Caco-2 (cell line): Measurements from ENCODE around the gene OR6Q1. TPM values are rescaled to one million over a fixed set of nuclear protein-coding genes. Genes with fewer than 3 reads are reported as not detected.

Experiments used
- BruUV-seq: library from RNA; stranded (reverse); fragments of 400-500 nt; replicated peaks from 2 replicates; lab custom pipeline; 2021; lab: Mats Ljungman, UMichigan
- CTCF ChIA-PET: fragments of 300-600 bp; sonication (Branson Sonifier 250); formaldehyde crosslinking; loops from one replicate; lab custom pipeline; 2022; ENCODE audit warnings: antibody characterized with exemption; lab: Charles Lee
- POLR2A ChIA-PET: fragments of 300-600 bp; sonication (Branson Sonifier 250); formaldehyde crosslinking; loops from one replicate; lab custom pipeline; 2022; ENCODE audit warnings: antibody characterized with exemption; lab: Charles Lee
- DNase-seq, 2 experiments: peaks; one replicate each; pipeline versions ENCODE4 v3.0.0 to v3.0.0-alpha.2; 2020 to 2022
- H3K27me3 ChIP-seq: replicated peaks from 2 replicates; pipeline ENCODE4 v1.6.0; 2011; ENCODE audit warnings: low read length; ENCODE audit not compliant: control insufficient read depth, insufficient read depth
- H3K36me3 ChIP-seq: 2 replicates; pipeline ENCODE4 v1.5.1; 2011; ENCODE audit warnings: low read length; ENCODE audit not compliant: control insufficient read depth, insufficient read depth
- H3K4me1 ChIP-seq: fragments of 250-450 bp; sonication (Bioruptor Pico); 2 replicates; pipeline ENCODE4 v1.5.1; 2020; ENCODE audit warnings: mild to moderate bottlenecking
- H3K4me3 ChIP-seq: 2 replicates; pipeline ENCODE4 v1.5.1; 2011; ENCODE audit warnings: low read depth, mild to moderate bottlenecking, control low read depth, low read length
- H3K9me3 ChIP-seq: fragments of 250-450 bp; sonication (Bioruptor Pico); 2 replicates; pipeline ENCODE4 v1.5.1; 2020; ENCODE audit warnings: mild to moderate bottlenecking, moderate library complexity
- H3K27ac Mint-ChIP-seq: one replicate; pipeline ENCODE4 v1.8.0; 2022; ENCODE audit warnings: mixed read lengths; ENCODE audit not compliant: unreplicated experiment
- H3K27me3 Mint-ChIP-seq: one replicate; pipeline ENCODE4 v1.8.0; 2022; ENCODE audit warnings: mixed read lengths; ENCODE audit not compliant: insufficient read depth, unreplicated experiment
- H3K36me3 Mint-ChIP-seq: one replicate; pipeline ENCODE4 v1.8.0; 2022; ENCODE audit warnings: mild to moderate bottlenecking, mixed read lengths; ENCODE audit not compliant: insufficient read depth, unreplicated experiment
- H3K4me1 Mint-ChIP-seq: one replicate; pipeline ENCODE4 v1.8.0; 2022; ENCODE audit warnings: low read depth, mixed read lengths; ENCODE audit not compliant: unreplicated experiment
- H3K4me3 Mint-ChIP-seq: one replicate; pipeline ENCODE4 v1.8.0; 2022; ENCODE audit warnings: mild to moderate bottlenecking, moderate library complexity, mixed read lengths; ENCODE audit not compliant: unreplicated experiment
- H3K9me3 Mint-ChIP-seq: one replicate; pipeline ENCODE4 v1.8.0; 2022; ENCODE audit warnings: mixed read lengths; ENCODE audit not compliant: unreplicated experiment
- CTCF ChIP-seq, 2 experiments: fragments of 200-600 bp in 1 of 2; IDR thresholded peaks; 1 replicate in 1 of 2; 2 replicates in 1 of 2; pipeline versions ENCODE4 v1.5.1 to v1.8.0; 2011 to 2022; ENCODE audit warnings: antibody characterized with exemption in 1 of 2, control low read depth in 1 of 2, inconsistent platforms in 1 of 2, low read depth in 1 of 2, low read length in 1 of 2, mild to moderate bottlenecking in 1 of 2, moderate library complexity in 1 of 2; ENCODE audit not compliant: insufficient read depth in 1 of 2, severe bottlenecking in 1 of 2, unreplicated experiment in 1 of 2
- intact Hi-C: fragments of 100-400 bp; cut with micrococcal nuclease; formaldehyde crosslinking; loops from one replicate; pipeline ENCODE4 v1.10.0; 2022; ENCODE audit not compliant: unreplicated experiment
- total RNA-seq: library from RNA; stranded (reverse); gene quantifications from 2 replicates; pipeline ENCODE4 v1.2.3, GENCODE V29; 2022

Gene OR6Q1
- total RNA-seq, 1 experiment from 2014 or later, result not detected

DNA sequence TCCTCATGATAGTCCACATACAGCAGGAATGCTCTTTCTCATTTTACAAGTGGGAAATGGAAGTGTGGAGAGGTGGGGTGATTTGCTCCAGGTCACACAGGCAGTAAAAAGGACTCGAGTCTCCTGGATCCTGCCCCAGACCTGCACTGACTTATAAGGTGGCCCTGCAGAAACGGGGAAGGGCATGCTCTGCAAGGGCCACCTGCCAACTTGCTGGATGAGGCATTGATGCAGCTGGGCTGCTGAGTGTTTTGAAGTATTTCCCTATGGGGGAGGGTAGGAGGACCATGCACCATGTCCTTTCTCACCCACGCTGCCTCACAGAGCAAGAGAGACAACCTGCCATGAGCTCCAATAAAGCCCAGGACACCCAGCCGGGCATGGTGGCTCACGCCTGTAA lies 36.9 kb downstream of the OR6Q1 start:
- no peak overlapping the region for H3K27ac Mint-ChIP-seq
- H3K4me3 ChIP-seq, result no peak overlapping the region
- H3K4me3 Mint-ChIP-seq, result no peak overlapping the region
- BruUV-seq, result no TSS peak
- TF ChIP-seq CTCF (IDR thresholded peaks at IDR 0.05; ENCODE audit: insufficient read depth in 1 of 2, low read depth in 1 of 2, low read length in 1 of 2, severe bottlenecking in 1 of 2, unreplicated experiment in 1 of 2), result no peak
- H3K36me3 ChIP-seq, result no peaks in the 10 kb centered on the region
- H3K4me1 Mint-ChIP-seq, result no peaks in the 10 kb centered on the region
- no peaks in the 10 kb centered on the region for H3K9me3 Mint-ChIP-seq
- no peaks in the 10 kb centered on the region for H3K9me3 ChIP-seq
- H3K27me3 ChIP-seq, result no peaks in the 10 kb centered on the region
- DNase-seq, result no peak
- intact Hi-C loops, result loop anchor here (10.0 kb wide), 1 partner anchor 447 kb away; no protein-coding TSS in a partner anchor
- no peaks in the 10 kb centered on the region for H3K27me3 Mint-ChIP-seq
- no peaks in the 10 kb centered on the region for H3K36me3 Mint-ChIP-seq
- POLR2A ChIA-PET, result no interaction called here
- CTCF ChIA-PET, result no interaction called here
- H3K4me1 ChIP-seq, result no peaks in the 10 kb centered on the region

DNA sequence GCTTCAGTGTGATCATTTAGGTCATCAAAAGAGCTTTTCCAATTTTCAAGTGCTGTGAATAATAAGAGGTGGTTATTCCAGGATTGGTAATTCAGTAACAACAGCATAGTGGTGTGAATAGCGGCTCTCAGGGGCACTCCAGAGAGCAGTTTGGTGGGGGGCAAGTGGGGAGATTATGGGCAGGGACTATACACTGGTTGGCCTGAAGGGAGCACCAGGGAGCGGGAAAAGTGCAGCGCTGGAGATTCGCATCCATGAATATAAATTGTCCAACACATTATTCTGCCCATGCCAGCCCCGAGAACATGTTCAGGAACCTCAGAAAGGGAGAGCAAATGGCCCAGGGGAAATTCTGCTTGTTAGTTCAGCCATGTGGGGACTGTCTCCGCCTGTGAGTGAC lies 37.9 kb downstream of the OR6Q1 start:
- Mint-ChIP-seq H3K27me3 (no peaks in the 10 kb centered on the region), H3K27ac (no peak overlapping the region), H3K4me1 (no peaks in the 10 kb centered on the region), H3K36me3 (no peaks in the 10 kb centered on the region), H3K4me3 (no peak overlapping the region), H3K9me3 (no peaks in the 10 kb centered on the region)
- H3K4me1 ChIP-seq, result no peaks in the 10 kb centered on the region
- intact Hi-C loops, result loop anchor here (10.0 kb wide), 1 partner anchor 446 kb away; no protein-coding TSS in a partner anchor
- ChIA-PET POLR2A (no interaction called here), CTCF (no interaction called here)
- H3K4me3 ChIP-seq, result no peak overlapping the region
- H3K27me3 ChIP-seq, result no peaks in the 10 kb centered on the region
- BruUV-seq, result no TSS peak
- no peak for TF ChIP-seq CTCF (IDR thresholded peaks at IDR 0.05; ENCODE audit: insufficient read depth in 1 of 2, low read depth in 1 of 2, low read length in 1 of 2, severe bottlenecking in 1 of 2, unreplicated experiment in 1 of 2)
- H3K9me3 ChIP-seq, result no peaks in the 10 kb centered on the region
- DNase-seq, result no peak
- no peaks in the 10 kb centered on the region for H3K36me3 ChIP-seq

DNA sequence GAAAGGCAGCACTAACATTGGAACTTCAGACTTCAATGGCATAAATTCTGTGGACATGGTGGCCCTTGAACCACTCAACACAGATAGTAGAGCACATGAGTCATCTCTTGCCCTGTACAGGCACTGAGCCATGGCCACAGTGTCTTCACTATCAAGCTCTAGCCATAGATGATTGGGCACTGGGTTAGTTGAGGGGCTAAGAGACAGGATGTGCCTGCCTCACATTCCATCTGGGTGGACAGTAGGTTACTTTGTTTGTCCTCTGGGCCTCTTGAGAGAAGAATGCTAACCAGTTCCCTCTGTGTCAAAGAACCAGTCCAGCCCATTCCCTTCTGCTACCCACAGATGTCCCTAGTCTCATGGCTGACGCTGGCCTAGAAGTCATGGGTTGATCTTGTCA lies 39.8 kb downstream of the OR6Q1 start:
- CTCF ChIA-PET, result no interaction called here
- H3K9me3 Mint-ChIP-seq, result no peaks in the 10 kb centered on the region
- no TSS peak for BruUV-seq

More for the DNA sequence above, 39.8 kb downstream of the OR6Q1 start:
- Mint-ChIP-seq H3K27me3 (no peaks in the 10 kb centered on the region), H3K4me1 (no peaks in the 10 kb centered on the region), H3K36me3 (no peaks in the 10 kb centered on the region), H3K27ac (no peak overlapping the region), H3K4me3 (no peak overlapping the region)
- intact Hi-C loops, result no loop called here
- Histone ChIP-seq H3K4me1 (no peaks in the 10 kb centered on the region), H3K36me3 (no peaks in the 10 kb centered on the region), H3K4me3 (no peak overlapping the region), H3K27me3 (no peaks in the 10 kb centered on the region), H3K9me3 (no peaks in the 10 kb centered on the region)
- no peak for DNase-seq
- TF ChIP-seq CTCF (IDR thresholded peaks at IDR 0.05; ENCODE audit: insufficient read depth in 1 of 2, low read depth in 1 of 2, low read length in 1 of 2, severe bottlenecking in 1 of 2, unreplicated experiment in 1 of 2), result no peak
- POLR2A ChIA-PET, result no interaction called here
